ENCODE data around the gene THEMIS.
"Not testable (repeated sequence)": the region's sequence is repeated elsewhere in the genome, so short reads cannot be mapped to it uniquely, and the experiment has no call there.

Gene THEMIS

GRCh38 chr6:127918506-127919427 is 17.9 kb upstream of the THEMIS start:
- H3K4me3 ChIP-seq (ENCODE audit: low read depth, low read length): no peak overlapping the region

GRCh38 chr6:127917766-127918165 is 16.9 kb upstream of the THEMIS start:
- H3K4me3 ChIP-seq (ENCODE audit: low read depth, low read length): no peak overlapping the region
- no peak for DNase-seq (ENCODE audit: low read depth)

More at GRCh38 chr6:127918506-127919427, 17.9 kb upstream of the THEMIS start:
- no peak for DNase-seq (ENCODE audit: low read depth)

GRCh38 chr6:127914240-127914639 is 13.4 kb upstream of the THEMIS start:
- H3K4me3 ChIP-seq (ENCODE audit: low read depth, low read length): no peak overlapping the region
- no peak for DNase-seq (ENCODE audit: low read depth)

- H3K4me3 ChIP-seq (ENCODE audit: low read depth, low read length): no peak overlapping the region
- DNase-seq (ENCODE audit: low read depth): no peak
These were observed 12.1 kb upstream of the THEMIS start for GRCh38 chr6:127912914-127913313.

- DNase-seq (ENCODE audit: low read depth): no peak
- no peak overlapping the region for H3K4me3 ChIP-seq (ENCODE audit: low read depth, low read length)
These were observed 7.2 kb upstream of the THEMIS start for GRCh38 chr6:127907960-127908640.

GRCh38 chr6:127904160-127904559 is 3.3 kb upstream of the THEMIS start:
- DNase-seq (ENCODE audit: low read depth): no peak
- H3K4me3 ChIP-seq (ENCODE audit: low read depth, low read length): no peak overlapping the region

GRCh38 chr6:127902933-127903332 is 2.1 kb upstream of the THEMIS start:
- no peak overlapping the region for H3K4me3 ChIP-seq (ENCODE audit: low read depth, low read length)
- no peak for DNase-seq (ENCODE audit: low read depth)

- no peak overlapping the region for H3K4me3 ChIP-seq (ENCODE audit: low read depth, low read length)
- DNase-seq (ENCODE audit: low read depth): no peak
These were observed 3.4 kb downstream of the THEMIS start for GRCh38 chr6:127897484-127897883.

- H3K4me3 ChIP-seq (ENCODE audit: low read depth, low read length): no peak overlapping the region
These were observed 6.8 kb downstream of the THEMIS start for GRCh38 chr6:127894051-127894450.

GRCh38 chr6:127893541-127893940 is 7.3 kb downstream of the THEMIS start:
- H3K4me3 ChIP-seq (ENCODE audit: low read depth, low read length): no peak overlapping the region
- DNase-seq (ENCODE audit: low read depth): no peak

More at GRCh38 chr6:127894051-127894450, 6.8 kb downstream of the THEMIS start:
- no peak for DNase-seq (ENCODE audit: low read depth)

GRCh38 chr6:127891731-127892326 is 9.0 kb downstream of the THEMIS start:
- DNase-seq (ENCODE audit: low read depth): no peak
- no peak overlapping the region for H3K4me3 ChIP-seq (ENCODE audit: low read depth, low read length)

GRCh38 chr6:127886603-127887002 is 14.3 kb downstream of the THEMIS start:
- H3K4me3 ChIP-seq (ENCODE audit: low read depth, low read length): no peak overlapping the region
- DNase-seq (ENCODE audit: low read depth): no peak

GRCh38 chr6:127884134-127884533 is 16.7 kb downstream of the THEMIS start:
- no peak for DNase-seq (ENCODE audit: low read depth)
- H3K4me3 ChIP-seq (ENCODE audit: low read depth, low read length): no peak overlapping the region

GRCh38 chr6:127881949-127882348 is 18.9 kb downstream of the THEMIS start:
- H3K4me3 ChIP-seq (ENCODE audit: low read depth, low read length); DNase-seq (ENCODE audit: low read depth): not testable (repeated sequence)

- DNase-seq (ENCODE audit: low read depth): no peak
- no peak overlapping the region for H3K4me3 ChIP-seq (ENCODE audit: low read depth, low read length)
These were observed 20.4 kb downstream of the THEMIS start for GRCh38 chr6:127880429-127880828.

GRCh38 chr6:127879685-127880084 is 21.2 kb downstream of the THEMIS start:
- peak overlapping the region; percentile 6 for H3K4me3 ChIP-seq (ENCODE audit: low read depth, low read length)
- DNase-seq (ENCODE audit: low read depth): no peak

GRCh38 chr6:127878115-127878514 is 22.7 kb downstream of the THEMIS start:
- no peak overlapping the region for H3K4me3 ChIP-seq (ENCODE audit: low read depth, low read length)
- no peak for DNase-seq (ENCODE audit: low read depth)

- no peak for DNase-seq (ENCODE audit: low read depth)
- no peak overlapping the region for H3K4me3 ChIP-seq (ENCODE audit: low read depth, low read length)
These were observed 23.6 kb downstream of the THEMIS start for GRCh38 chr6:127877231-127877630.

GRCh38 chr6:127869772-127870404 is 31.0 kb downstream of the THEMIS start:
- no peak for DNase-seq (ENCODE audit: low read depth)
- no peak overlapping the region for H3K4me3 ChIP-seq (ENCODE audit: low read depth, low read length)

- DNase-seq (ENCODE audit: low read depth): no peak
- no peak overlapping the region for H3K4me3 ChIP-seq (ENCODE audit: low read depth, low read length)
These were observed 31.7 kb downstream of the THEMIS start for GRCh38 chr6:127869183-127869582.

Measured in skeletal muscle cell (primary cell).